Vagina (tissue), 2 donors: ENCODE results near the gene AMPD1. TPM values are rescaled to one million over a fixed set of nuclear protein-coding genes. Genes with fewer than 3 reads are reported as not detected.

ENCODE experiments used
- DNase-seq, 2 donors: peaks; one replicate each; pipeline ENCODE4 v3.0.0-alpha.2; 2017; ENCODE audit errors: extremely low spot score in 2 of 2
- H3K27ac ChIP-seq: fragments of 200-600 bp; sonication (generic); one replicate; pipeline ENCODE4 v1.5.1; 2019
- H3K27me3 ChIP-seq: fragments of 200-600 bp; sonication (generic); one replicate; pipeline ENCODE4 v1.5.1; 2019
- H3K36me3 ChIP-seq, 2 donors: fragments of 200-600 bp; sonication (generic); one replicate each; pipeline ENCODE4 v1.5.1; 2017 to 2019
- H3K4me1 ChIP-seq: fragments of 200-600 bp; sonication (generic); one replicate; pipeline ENCODE4 v1.5.1; 2019
- H3K4me3 ChIP-seq, 2 donors: fragments of 200-600 bp; sonication (generic); 1 replicate in 1 of 2; 2 replicates in 1 of 2; pipeline ENCODE4 v1.5.1; 2016 to 2019
- H3K9me3 ChIP-seq: fragments of 200-600 bp; sonication (generic); one replicate; pipeline ENCODE4 v1.5.1; 2019
- CTCF ChIP-seq, 3 experiments: fragments of 450-650 bp in 2 of 3; fragments of 200-600 bp in 1 of 3; sonication (generic) in 1 of 3; IDR thresholded peaks; one replicate each; pipeline ENCODE4 v1.5.1; 2017 to 2019; ENCODE audit warnings: antibody characterized with exemption in 3 of 3, mild to moderate bottlenecking in 2 of 3, moderate library complexity in 2 of 3
- POLR2A ChIP-seq, 2 donors: fragments of 450-650 bp; IDR thresholded peaks; one replicate each; pipeline ENCODE4 v1.6.1; 2017; ENCODE audit warnings: antibody characterized with exemption in 2 of 2, mild to moderate bottlenecking in 2 of 2, moderate library complexity in 2 of 2
- POLR2AphosphoS5 ChIP-seq, 2 donors: sonication (generic); formaldehyde crosslinking; IDR thresholded peaks; one replicate each; pipeline ENCODE4 v1.9.0; 2017; ENCODE audit warnings: antibody characterized with exemption in 2 of 2, mild to moderate bottlenecking in 2 of 2, low read depth in 1 of 2; ENCODE audit not compliant: insufficient read depth in 1 of 2
- intact Hi-C: fragments of 100-400 bp; cut with DNase I; formaldehyde crosslinking; loops from one replicate; pipeline ENCODE4 v1.15.1; 2023
- total RNA-seq: library from RNA; depleted of rRNA; stranded (reverse); fragments of >200 nt; gene quantifications from one replicate; pipeline ENCODE4 v1.2.3, GENCODE V29; 2016

AMPD1 gene
- total RNA-seq, 1 donor from 2014 or later: not detected

GRCh38 chr1:114670083-114671010 is 25.0 kb downstream of the AMPD1 start:
- TF ChIP-seq CTCF (IDR thresholded peaks at IDR 0.05) (no peak), POLR2AphosphoS5 (IDR thresholded peaks at IDR 0.05; ENCODE audit: insufficient read depth in 1 of 2, low read depth in 1 of 2) (peak in 1 of 2 donors; percentile 84)
- H3K27ac ChIP-seq: peak overlapping the region; percentile 92
- H3K36me3 ChIP-seq: no peaks in the 10 kb centered on the region
- intact Hi-C loops: no loop called here
- peaks cover 11% of the 10 kb centered on the region for H3K4me1 ChIP-seq
- peak overlapping the region; percentile 82 to 89 for H3K4me3 ChIP-seq
- DNase-seq: peak; percentile 96 to 97
- H3K27me3 ChIP-seq: no peaks in the 10 kb centered on the region
- H3K9me3 ChIP-seq: no peaks in the 10 kb centered on the region

GRCh38 chr1:114669562-114670082 is 25.7 kb downstream of the AMPD1 start, which contains the start of gene DENND2C:
TSS of gene DENND2C (minus strand) at chr1:114670049. CDS start at chr1:114625984, 44,065 bp downstream.
- Histone ChIP-seq H3K27me3 (no peaks in the 10 kb centered on the region), H3K4me1 (peaks cover 11% of the 10 kb centered on the region), H3K36me3 (no peaks in the 10 kb centered on the region), H3K9me3 (no peaks in the 10 kb centered on the region), H3K4me3 (peak within 1 kb of the TSS; percentile 82 to 89), H3K27ac (peak within 1 kb of the TSS; percentile 92)
- TF ChIP-seq POLR2A (IDR thresholded peaks at IDR 0.05) (peak in 1 of 2 donors; percentile 34), CTCF (IDR thresholded peaks at IDR 0.05) (no peak)
- intact Hi-C loops: no loop called here
- no peak for DNase-seq

GRCh38 chr1:114668784-114669561 is 26.4 kb downstream of the AMPD1 start:
- H3K9me3 ChIP-seq: no peaks in the 10 kb centered on the region
- peaks cover 11% of the 10 kb centered on the region for H3K4me1 ChIP-seq
- intact Hi-C loops: no loop called here
- no peaks in the 10 kb centered on the region for H3K36me3 ChIP-seq
- no peak for DNase-seq
- peak overlapping the region; percentile 92 for H3K27ac ChIP-seq
- no peaks in the 10 kb centered on the region for H3K27me3 ChIP-seq
- H3K4me3 ChIP-seq: peak overlapping the region; percentile 82 to 89
- no peak for TF ChIP-seq POLR2AphosphoS5 (IDR thresholded peaks at IDR 0.05; ENCODE audit: insufficient read depth in 1 of 2, low read depth in 1 of 2)
- TF ChIP-seq POLR2A (IDR thresholded peaks at IDR 0.05): no peak
- TF ChIP-seq CTCF (IDR thresholded peaks at IDR 0.05): no peak

GRCh38 chr1:114668373-114668772 is 27.0 kb downstream of the AMPD1 start:
- no peak for TF ChIP-seq POLR2AphosphoS5 (IDR thresholded peaks at IDR 0.05; ENCODE audit: insufficient read depth in 1 of 2, low read depth in 1 of 2)
- TF ChIP-seq CTCF (IDR thresholded peaks at IDR 0.05): no peak
- no peak for TF ChIP-seq POLR2A (IDR thresholded peaks at IDR 0.05)
- Histone ChIP-seq H3K9me3 (no peaks in the 10 kb centered on the region), H3K4me1 (peaks cover 11% of the 10 kb centered on the region), H3K27me3 (no peaks in the 10 kb centered on the region), H3K27ac (peak overlapping the region; percentile 92), H3K4me3 (peak overlapping the region; percentile 82 to 89), H3K36me3 (no peaks in the 10 kb centered on the region)
- intact Hi-C loops: no loop called here
- DNase-seq: no peak
